HCT116 (cell line): ENCODE measurements around the gene ZNF483.

Source experiments
- CEBPB ChIP-seq: IDR thresholded peaks from 2 replicates; pipeline ENCODE4 v1.6.1; 2012; ENCODE audit warnings: low read depth
- MAX ChIP-seq: IDR thresholded peaks from 2 replicates; pipeline ENCODE4 v1.6.1; 2012
- POLR2A ChIP-seq: IDR thresholded peaks from 2 replicates; pipeline ENCODE4 v1.7.0; 2011; ENCODE audit warnings: borderline replicate concordance; ENCODE audit not compliant: insufficient read depth, insufficient read length; ENCODE audit errors: extremely low read depth
- POLR2AphosphoS5 ChIP-seq: IDR thresholded peaks from 2 replicates; pipeline ENCODE4 v1.6.1; 2011; ENCODE audit warnings: mild to moderate bottlenecking, low read depth, low read length, moderate library complexity
- REST ChIP-seq: IDR thresholded peaks from 2 replicates; pipeline ENCODE4 v1.6.1; 2012; ENCODE audit warnings: low read depth
- SP1 ChIP-seq: IDR thresholded peaks from 2 replicates; pipeline ENCODE4 v1.6.1; 2012; ENCODE audit warnings: low read depth
- YY1 ChIP-seq: IDR thresholded peaks from 2 replicates; pipeline ENCODE4 v1.6.1; 2011; ENCODE audit warnings: low read length, low read depth, moderate library complexity, mild to moderate bottlenecking; ENCODE audit not compliant: insufficient replicate concordance; ENCODE audit errors: extremely low read depth
- ZBTB33 ChIP-seq: IDR thresholded peaks from 2 replicates; pipeline ENCODE4 v1.6.1; 2011; ENCODE audit warnings: mild to moderate bottlenecking, low read length, moderate library complexity; ENCODE audit not compliant: insufficient replicate concordance; ENCODE audit errors: extremely low read depth

- no peak for TF ChIP-seq POLR2AphosphoS5
- TF ChIP-seq SP1: no peak
- TF ChIP-seq REST: no peak
- TF ChIP-seq CEBPB: no peak
- TF ChIP-seq YY1: no peak
- no peak for TF ChIP-seq ZBTB33
- no peak for TF ChIP-seq POLR2A
- no peak for TF ChIP-seq MAX
Observed at GRCh38 chr9:111572950-111573604, 48.1 kb downstream of the ZNF483 start.
